ENCODE measurements around the gene WDR4. TPM values are rescaled to one million over a fixed set of nuclear protein-coding genes. Genes with fewer than 3 reads are reported as not detected.
"Not testable (repeated sequence)": the region's sequence is repeated elsewhere in the genome, so short reads cannot be mapped to it uniquely, and the experiment has no call there.

WDR4 gene
- polyA plus RNA-seq, 1 donor = 12.7 TPM

DNA sequence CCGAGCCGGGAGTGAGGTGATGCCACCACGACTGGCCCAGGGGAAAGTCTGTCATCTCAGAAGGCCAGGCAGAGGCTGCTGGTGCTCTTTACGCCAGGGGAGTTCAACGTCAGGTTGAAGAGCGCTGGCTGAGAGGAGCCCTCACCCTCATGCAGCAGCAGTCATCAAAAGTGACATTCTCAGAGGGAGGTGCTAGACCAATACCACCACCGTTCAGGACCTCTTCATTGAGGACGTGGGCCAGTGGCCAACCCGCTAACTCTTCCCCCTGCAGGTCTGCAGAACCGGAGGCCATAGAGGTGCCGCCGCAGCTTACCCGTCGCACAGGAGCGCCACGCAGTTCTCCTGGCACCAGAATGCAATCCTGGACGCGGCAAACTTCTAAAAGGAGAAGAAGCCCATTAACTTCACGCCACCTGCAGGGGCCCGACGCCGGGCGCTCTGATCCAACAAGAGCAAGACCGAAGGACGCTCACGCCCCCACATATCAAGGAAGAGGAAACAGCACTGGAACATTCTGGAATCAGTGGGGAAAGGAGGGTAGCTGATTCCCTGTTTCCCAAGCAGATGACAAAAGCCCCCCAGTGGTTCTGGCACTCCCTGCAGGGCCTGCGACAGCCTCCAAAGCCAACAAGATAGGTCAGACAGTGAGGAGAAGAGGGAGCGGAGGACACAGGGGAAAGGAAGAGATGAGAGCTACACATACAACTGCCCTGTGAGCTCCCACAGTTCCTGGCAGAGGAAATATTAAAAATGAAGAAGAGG, 24.9 kb downstream of the WDR4 start:
- 100% methylated on average over 1 of the region's 28 CpGs for WGBS (ENCODE audit: insufficient coverage, low lambda C conversion rate)
- H3K27me3 ChIP-seq (ENCODE audit: control insufficient read depth, insufficient read depth, low read length) = no peaks in the 10 kb centered on the region
- peaks cover 93% of the 10 kb centered on the region for H3K36me3 ChIP-seq (ENCODE audit: control insufficient read depth, insufficient read depth, low read length)

DNA sequence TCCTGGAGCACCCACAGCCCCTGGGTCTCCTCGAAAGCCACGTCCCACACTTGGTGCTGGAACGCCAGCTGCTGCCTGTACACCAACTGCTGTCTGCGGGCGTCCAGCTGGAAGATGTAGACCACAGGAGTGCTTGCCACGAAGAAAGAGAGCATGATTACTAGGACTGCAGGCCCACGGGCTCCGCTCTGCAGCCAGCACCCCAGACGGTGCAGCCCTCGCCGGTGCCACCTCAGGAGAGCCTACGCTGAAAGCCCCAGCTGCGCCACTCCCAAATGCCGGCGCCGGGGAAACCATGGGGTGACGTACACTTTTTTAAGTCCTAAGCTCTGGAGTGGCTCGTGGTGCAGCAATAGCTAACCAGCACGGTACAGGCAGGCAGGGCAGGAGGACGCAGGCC, 25.7 kb downstream of the WDR4 start:
- no peaks in the 10 kb centered on the region for H3K27me3 ChIP-seq (ENCODE audit: control insufficient read depth, insufficient read depth, low read length)
- no CpG with 5 or more reads among the region's 20 CpGs for WGBS (ENCODE audit: insufficient coverage, low lambda C conversion rate)
- H3K9me3 ChIP-seq (ENCODE audit: control insufficient read depth, low read depth, low read length) = peaks cover 3% of the 10 kb centered on the region
- DNase-seq = no peak
- peaks cover 90% of the 10 kb centered on the region for H3K36me3 ChIP-seq (ENCODE audit: control insufficient read depth, insufficient read depth, low read length)
- H3K4me3 ChIP-seq (ENCODE audit: low read length) = no peak overlapping the region
- no peaks in the 10 kb centered on the region for H3K4me1 ChIP-seq (ENCODE audit: control insufficient read depth, insufficient read depth, low read length)
- H3K27ac ChIP-seq (ENCODE audit: low read length) = no peak overlapping the region

More for the DNA sequence above, 24.9 kb downstream of the WDR4 start:
- DNase-seq = no peak
- Histone ChIP-seq H3K27ac (ENCODE audit: low read length) (no peak overlapping the region), H3K4me3 (ENCODE audit: low read length) (no peak overlapping the region), H3K9me3 (ENCODE audit: control insufficient read depth, low read depth, low read length) (peaks cover 3% of the 10 kb centered on the region), H3K4me1 (ENCODE audit: control insufficient read depth, insufficient read depth, low read length) (no peaks in the 10 kb centered on the region)

DNA sequence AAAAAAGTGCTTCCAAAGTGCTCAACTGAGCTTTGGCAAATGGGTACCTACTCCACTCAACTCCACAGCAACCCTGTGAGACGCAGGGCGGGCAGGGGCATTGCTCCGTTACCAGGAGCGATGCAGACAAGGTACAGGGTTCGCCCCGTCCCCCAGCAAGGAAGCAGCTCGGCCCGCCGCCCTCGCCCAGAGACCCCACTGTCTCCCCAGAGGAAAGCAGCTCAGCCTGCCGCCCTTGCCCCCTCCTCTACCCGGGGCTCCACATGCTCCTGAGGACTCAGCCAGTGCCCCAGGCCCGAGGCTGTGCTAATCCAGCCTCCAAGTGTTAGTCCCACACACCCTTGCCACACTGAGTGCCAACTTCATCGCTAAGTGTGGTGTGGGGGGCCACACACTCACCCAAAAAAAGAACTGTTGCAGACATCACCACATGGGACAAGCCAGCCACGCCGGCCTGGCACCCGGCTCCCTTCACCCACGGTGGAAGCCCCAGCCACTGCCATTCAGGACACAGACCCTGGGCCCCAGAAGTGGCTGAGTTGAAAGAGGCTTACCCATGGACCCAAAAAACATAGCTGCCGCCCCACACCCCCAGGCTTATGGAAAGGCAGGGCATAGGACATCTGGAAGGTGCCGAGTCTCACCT, 26.3 kb downstream of the WDR4 start:
- Histone ChIP-seq H3K4me3 (ENCODE audit: low read length) (no peak overlapping the region), H3K27ac (ENCODE audit: low read length) (no peak overlapping the region), H3K36me3 (ENCODE audit: control insufficient read depth, insufficient read depth, low read length) (peaks cover 85% of the 10 kb centered on the region), H3K27me3 (ENCODE audit: control insufficient read depth, insufficient read depth, low read length) (no peaks in the 10 kb centered on the region), H3K4me1 (ENCODE audit: control insufficient read depth, insufficient read depth, low read length) (no peaks in the 10 kb centered on the region), H3K9me3 (ENCODE audit: control insufficient read depth, low read depth, low read length) (peaks cover 3% of the 10 kb centered on the region)
- DNase-seq = no peak
- no CpG with 5 or more reads among the region's 20 CpGs for WGBS (ENCODE audit: insufficient coverage, low lambda C conversion rate)

DNA sequence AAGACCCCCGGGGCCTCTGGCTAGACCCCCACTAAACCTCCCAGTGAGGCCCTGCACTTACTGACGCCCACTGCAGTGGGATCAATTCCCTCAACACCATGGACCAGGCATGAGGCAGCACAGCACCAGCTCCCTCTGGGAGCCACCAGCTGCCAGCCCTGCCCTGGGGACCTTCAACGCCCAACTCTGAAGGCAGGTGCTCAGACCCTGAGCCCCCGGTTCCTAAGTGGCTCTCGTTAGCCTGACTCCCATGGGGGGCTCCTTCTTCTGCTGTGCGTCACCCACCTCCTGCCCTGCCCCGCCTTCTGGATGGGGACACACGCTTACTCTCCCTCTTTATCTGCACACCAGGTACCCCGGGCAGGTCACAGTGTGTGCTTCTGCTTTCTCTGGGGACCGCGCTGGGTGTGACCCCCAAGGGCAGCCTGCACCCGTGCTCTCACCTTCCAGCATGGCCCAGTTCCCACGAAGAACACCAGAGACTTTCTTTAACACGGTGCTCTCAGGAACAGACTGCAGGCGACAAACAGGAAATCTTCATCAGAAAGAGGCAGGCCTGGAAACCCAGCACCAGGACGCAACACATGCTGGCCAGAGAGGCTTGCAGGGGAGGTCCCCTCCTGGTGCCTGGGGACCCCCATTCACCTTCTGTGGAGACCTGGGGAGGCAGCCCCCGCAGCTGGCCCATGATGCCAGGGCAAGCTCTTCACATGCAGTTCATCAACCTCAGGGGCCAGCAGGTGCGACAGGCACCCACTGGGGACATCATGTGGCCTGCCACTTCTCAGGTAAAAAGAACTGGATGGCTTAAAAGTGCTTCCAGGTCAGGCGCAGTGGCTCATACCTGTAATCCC, 27.3 kb downstream of the WDR4 start:
- Histone ChIP-seq H3K9me3 (ENCODE audit: control insufficient read depth, low read depth, low read length) (peaks cover 3% of the 10 kb centered on the region), H3K27ac (ENCODE audit: low read length) (no peak overlapping the region), H3K4me1 (ENCODE audit: control insufficient read depth, insufficient read depth, low read length) (no peaks in the 10 kb centered on the region), H3K27me3 (ENCODE audit: control insufficient read depth, insufficient read depth, low read length) (no peaks in the 10 kb centered on the region), H3K4me3 (ENCODE audit: low read length) (no peak overlapping the region), H3K36me3 (ENCODE audit: control insufficient read depth, insufficient read depth, low read length) (peaks cover 85% of the 10 kb centered on the region)
- DNase-seq = no peak
- WGBS (ENCODE audit: insufficient coverage, low lambda C conversion rate) = 100% methylated on average over 1 of the region's 19 CpGs

DNA sequence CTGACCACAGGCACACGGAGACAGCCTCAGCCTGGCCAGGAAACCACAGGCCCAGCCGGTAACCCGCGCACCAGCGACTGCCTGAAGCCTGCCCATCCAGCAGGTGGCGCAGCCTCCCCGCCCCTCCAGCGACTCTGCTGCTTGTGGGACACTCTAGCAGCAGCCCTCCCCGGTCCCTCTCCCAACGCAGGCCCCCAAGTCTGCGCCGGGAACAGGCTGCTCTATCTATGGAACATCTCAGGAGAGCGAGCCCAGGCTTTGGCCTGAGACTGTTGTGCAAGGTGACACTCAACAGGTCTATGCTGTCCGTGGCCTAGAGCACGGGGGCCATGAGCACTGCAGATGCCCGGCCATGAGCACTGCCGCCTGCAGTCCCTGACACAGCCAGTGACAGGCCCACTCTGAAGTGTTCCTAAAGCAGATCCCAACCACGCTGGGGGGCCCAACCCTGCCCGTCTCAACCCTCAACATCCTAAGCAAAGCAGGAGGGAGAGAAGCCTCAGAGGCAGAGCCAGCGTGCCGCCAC, 28.4 kb downstream of the WDR4 start:
- Histone ChIP-seq H3K36me3 (ENCODE audit: control insufficient read depth, insufficient read depth, low read length) (peaks cover 81% of the 10 kb centered on the region), H3K4me3 (ENCODE audit: low read length) (no peak overlapping the region), H3K4me1 (ENCODE audit: control insufficient read depth, insufficient read depth, low read length) (no peaks in the 10 kb centered on the region), H3K27me3 (ENCODE audit: control insufficient read depth, insufficient read depth, low read length) (no peaks in the 10 kb centered on the region), H3K9me3 (ENCODE audit: control insufficient read depth, low read depth, low read length) (peaks cover 3% of the 10 kb centered on the region), H3K27ac (ENCODE audit: low read length) (no peak overlapping the region)
- WGBS (ENCODE audit: insufficient coverage, low lambda C conversion rate) = no CpG with 5 or more reads among the region's 21 CpGs
- DNase-seq = no peak

DNA sequence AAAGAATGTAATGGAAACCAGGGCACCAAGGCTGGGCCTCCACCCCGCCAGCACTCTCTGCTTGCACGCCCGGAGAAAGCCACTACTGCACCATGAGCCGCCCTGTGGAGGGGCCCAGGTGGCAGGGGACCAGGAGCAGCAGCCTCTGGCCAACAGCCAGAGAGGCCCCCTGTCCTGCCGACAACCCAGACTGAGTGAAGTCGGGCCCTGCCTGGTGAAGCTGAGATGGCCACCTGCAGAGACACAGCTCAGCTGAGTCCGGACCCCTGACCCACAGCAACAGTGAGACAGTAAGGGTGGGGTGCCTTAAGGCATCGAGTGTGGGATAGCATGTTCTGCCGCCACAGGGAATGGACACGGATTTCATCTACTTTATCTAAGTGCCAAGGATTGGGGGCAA, 28.9 kb downstream of the WDR4 start:
- Histone ChIP-seq H3K27me3 (ENCODE audit: control insufficient read depth, insufficient read depth, low read length) (no peaks in the 10 kb centered on the region), H3K9me3 (ENCODE audit: control insufficient read depth, low read depth, low read length) (peaks cover 3% of the 10 kb centered on the region), H3K36me3 (ENCODE audit: control insufficient read depth, insufficient read depth, low read length) (peaks cover 79% of the 10 kb centered on the region), H3K4me3 (ENCODE audit: low read length) (no peak overlapping the region), H3K27ac (ENCODE audit: low read length) (no peak overlapping the region), H3K4me1 (ENCODE audit: control insufficient read depth, insufficient read depth, low read length) (no peaks in the 10 kb centered on the region)
- DNase-seq = no peak
- no CpG with 5 or more reads among the region's 10 CpGs for WGBS (ENCODE audit: insufficient coverage, low lambda C conversion rate)

DNA sequence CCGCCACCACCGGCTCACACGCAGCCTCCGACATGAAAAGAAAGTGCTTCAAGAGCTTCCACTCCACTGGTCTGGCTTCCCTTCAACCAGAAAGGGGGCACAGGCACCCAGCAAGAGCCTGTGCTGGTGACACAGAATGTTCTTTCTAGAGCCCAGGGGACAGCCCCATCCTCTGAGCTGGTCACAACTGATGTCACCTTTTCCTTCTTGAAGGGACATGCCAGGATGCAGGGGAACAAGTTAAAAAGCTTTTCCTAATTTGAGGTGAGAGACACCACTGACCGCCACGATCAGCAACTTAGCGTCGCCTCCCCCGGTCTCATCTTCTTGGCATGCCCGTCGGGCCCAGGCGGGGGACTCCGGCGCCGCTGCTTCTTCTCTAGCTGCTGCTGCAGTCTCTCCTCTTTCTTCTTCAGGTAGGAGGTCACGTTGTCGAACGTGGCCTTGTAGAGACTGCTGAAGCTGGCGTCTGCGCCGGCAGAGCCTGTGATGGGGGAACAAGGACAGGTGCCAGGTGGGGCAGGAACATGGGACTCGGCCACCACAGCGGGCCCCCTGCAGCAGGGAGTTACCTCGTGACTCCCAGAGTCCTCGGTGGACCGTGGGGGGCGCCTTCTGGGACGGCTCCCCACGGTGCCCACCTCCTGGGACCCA, 29.5 kb downstream of the WDR4 start:
- Histone ChIP-seq H3K27me3 (ENCODE audit: control insufficient read depth, insufficient read depth, low read length) (no peaks in the 10 kb centered on the region), H3K9me3 (ENCODE audit: control insufficient read depth, low read depth, low read length) (peaks cover 3% of the 10 kb centered on the region), H3K36me3 (ENCODE audit: control insufficient read depth, insufficient read depth, low read length) (peaks cover 77% of the 10 kb centered on the region), H3K4me1 (ENCODE audit: control insufficient read depth, insufficient read depth, low read length) (no peaks in the 10 kb centered on the region), H3K27ac (ENCODE audit: low read length) (no peak overlapping the region), H3K4me3 (ENCODE audit: low read length) (no peak overlapping the region)
- no CpG with 5 or more reads among the region's 29 CpGs for WGBS (ENCODE audit: insufficient coverage, low lambda C conversion rate)
- DNase-seq = no peak

DNA sequence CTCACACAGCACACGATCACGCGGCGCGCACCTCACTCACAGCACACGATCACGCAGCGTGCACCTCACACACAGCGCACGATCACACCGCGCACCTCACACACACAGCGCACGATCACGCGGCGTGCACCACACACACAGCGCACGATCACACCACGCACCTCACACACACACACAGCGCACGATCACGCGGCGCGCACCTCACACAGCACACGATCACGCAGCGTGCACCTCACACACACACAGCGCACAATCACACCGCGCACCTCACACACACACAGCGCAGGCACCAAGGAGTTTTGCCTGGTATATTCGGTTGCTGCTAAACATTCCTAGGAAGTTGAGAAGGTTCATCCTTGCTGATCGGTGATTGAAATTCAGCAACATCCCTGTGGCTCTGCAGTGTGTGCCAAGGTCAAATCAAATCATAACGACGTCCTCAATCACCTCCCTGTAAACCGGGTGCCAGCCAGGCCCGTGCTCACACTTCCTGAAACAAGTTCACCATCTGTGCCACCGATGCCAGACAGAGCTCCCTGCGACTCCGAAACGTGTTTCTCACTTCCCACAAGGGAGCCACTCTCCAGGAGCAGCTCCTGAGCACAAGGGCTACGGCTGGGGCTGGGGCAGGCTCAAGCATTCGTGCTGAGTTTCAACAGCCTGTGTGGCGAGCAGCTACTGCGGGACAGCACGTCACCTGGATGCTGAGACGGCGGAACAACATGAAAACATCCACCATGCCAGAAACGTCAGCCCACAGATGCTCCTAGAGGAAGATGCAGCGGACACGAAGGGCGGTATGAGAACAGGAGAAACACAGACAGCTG, 30.2 kb downstream of the WDR4 start:
- Histone ChIP-seq H3K4me1 (ENCODE audit: control insufficient read depth, insufficient read depth, low read length) (no peaks in the 10 kb centered on the region), H3K4me3 (ENCODE audit: low read length) (no peak overlapping the region), H3K9me3 (ENCODE audit: control insufficient read depth, low read depth, low read length) (peaks cover 3% of the 10 kb centered on the region), H3K27ac (ENCODE audit: low read length) (no peak overlapping the region), H3K27me3 (ENCODE audit: control insufficient read depth, insufficient read depth, low read length) (no peaks in the 10 kb centered on the region), H3K36me3 (ENCODE audit: control insufficient read depth, insufficient read depth, low read length) (peaks cover 77% of the 10 kb centered on the region)
- WGBS (ENCODE audit: insufficient coverage, low lambda C conversion rate) = no CpG with 5 or more reads among the region's 54 CpGs
- no peak for DNase-seq

DNA sequence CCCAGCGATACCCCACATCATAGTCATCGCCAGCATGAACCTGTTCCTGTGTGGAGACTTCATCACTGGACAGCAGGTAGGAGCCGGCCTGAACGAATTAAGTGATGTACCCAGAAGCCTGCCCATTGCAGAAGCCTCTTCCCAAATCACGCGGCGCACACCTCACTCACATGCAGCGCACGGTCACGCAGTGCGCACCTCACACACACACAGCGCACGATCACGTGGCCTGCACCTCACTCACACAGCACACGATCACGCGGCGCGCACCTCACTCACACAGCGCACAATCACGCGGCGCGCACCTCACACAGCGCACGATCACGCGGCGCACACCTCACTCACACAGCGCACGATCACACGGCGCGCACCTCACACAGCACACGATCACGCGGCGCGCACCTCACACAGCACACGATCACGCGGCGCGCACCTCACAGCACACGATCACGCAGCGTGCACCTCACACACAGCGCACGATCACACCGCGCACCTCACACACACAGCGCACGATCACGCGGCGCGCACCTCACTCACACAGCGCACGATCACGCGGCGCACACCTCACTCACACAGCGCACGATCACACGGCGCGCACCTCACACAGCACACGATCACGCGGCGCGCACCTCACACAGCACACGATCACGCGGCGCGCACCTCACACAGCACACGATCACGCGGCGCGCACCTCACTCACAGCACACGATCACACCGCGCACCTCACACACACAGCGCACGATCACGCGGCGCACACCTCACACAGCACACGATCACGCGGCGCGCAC, 31.0 kb downstream of the WDR4 start:
- no CpG with 5 or more reads among the region's 95 CpGs for WGBS (ENCODE audit: insufficient coverage, low lambda C conversion rate)
- H3K36me3 ChIP-seq (ENCODE audit: control insufficient read depth, insufficient read depth, low read length) = peaks cover 75% of the 10 kb centered on the region
- not testable (repeated sequence) for H3K9me3 ChIP-seq (ENCODE audit: control insufficient read depth, low read depth, low read length); DNase-seq; H3K4me3 ChIP-seq (ENCODE audit: low read length); H3K27me3 ChIP-seq (ENCODE audit: control insufficient read depth, insufficient read depth, low read length); H3K27ac ChIP-seq (ENCODE audit: low read length); H3K4me1 ChIP-seq (ENCODE audit: control insufficient read depth, insufficient read depth, low read length)
